ENCODE measurements around the gene SYNPO2.
"Not testable (repeated sequence)": the region's sequence is repeated elsewhere in the genome, so short reads cannot be mapped to it uniquely, and the experiment has no call there.

The SYNPO2 gene

DNA sequence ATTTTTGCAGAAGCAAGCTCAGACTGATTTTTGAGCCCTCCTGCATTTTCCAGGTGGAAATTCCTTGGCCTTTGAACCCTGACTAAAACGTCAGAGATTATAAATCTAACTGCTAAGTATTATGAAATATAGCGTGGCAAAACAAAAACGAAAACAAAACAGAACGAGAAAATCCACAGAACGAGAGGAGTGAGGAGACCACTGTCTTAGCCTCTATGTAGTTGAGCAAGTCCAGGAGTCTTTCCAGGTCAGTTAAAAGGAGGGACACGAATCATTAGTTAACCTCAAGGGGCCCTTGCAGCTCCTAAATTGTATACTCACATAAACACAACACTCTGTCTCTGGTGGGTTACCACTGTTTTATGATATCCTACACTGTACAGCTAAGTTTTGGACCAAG lies 80.2 kb downstream of the SYNPO2 start:
- ChIA-PET POLR2A (interaction anchor here (1.0 kb wide), 1 partner anchor 133 kb away, joined by 4 read pairs; the partner anchor contains the start of gene SEC24D), CTCF (interaction anchor here (0.7 to 8.1 kb wide), 25 partner anchors 39 to 318 kb away, joined by 3 to 79 read pairs (median 4); no protein-coding TSS in a partner anchor)
- H3K4me3 ChIP-seq (ENCODE audit: low read depth, low read length): no peak overlapping the region
- TF ChIP-seq, protein P1, sequence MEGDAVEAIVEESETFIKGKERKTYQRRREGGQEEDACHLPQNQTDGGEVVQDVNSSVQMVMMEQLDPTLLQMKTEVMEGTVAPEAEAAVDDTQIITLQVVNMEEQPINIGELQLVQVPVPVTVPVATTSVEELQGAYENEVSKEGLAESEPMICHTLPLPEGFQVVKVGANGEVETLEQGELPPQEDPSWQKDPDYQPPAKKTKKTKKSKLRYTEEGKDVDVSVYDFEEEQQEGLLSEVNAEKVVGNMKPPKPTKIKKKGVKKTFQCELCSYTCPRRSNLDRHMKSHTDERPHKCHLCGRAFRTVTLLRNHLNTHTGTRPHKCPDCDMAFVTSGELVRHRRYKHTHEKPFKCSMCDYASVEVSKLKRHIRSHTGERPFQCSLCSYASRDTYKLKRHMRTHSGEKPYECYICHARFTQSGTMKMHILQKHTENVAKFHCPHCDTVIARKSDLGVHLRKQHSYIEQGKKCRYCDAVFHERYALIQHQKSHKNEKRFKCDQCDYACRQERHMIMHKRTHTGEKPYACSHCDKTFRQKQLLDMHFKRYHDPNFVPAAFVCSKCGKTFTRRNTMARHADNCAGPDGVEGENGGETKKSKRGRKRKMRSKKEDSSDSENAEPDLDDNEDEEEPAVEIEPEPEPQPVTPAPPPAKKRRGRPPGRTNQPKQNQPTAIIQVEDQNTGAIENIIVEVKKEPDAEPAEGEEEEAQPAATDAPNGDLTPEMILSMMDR (IDR thresholded peaks at IDR 0.05; ENCODE audit: insufficient read depth, low read length, missing control alignments): no peak
- DNase-seq (ENCODE audit: low read depth, low spot score): no peak

DNA sequence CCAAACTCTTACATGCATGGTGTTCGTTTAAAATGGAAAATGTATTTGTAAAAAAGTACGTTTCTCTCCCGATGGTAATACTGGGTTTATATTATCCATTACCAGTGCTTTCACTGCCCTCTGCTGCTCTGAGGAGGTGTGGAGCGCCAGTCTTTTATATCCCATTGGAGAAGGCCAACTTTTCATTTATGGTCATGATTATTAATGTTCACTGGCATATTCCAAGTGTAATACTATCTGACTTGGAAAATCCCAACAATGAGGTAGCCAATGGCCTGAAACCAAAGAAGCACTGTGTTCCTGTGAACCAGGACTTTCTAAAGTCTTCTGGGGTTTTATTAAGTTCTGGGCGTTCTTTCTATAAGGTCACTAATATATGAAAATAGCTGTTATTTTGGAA lies 80.7 kb downstream of the SYNPO2 start:
- TF ChIP-seq, protein P1 (IDR thresholded peaks at IDR 0.05; ENCODE audit: insufficient read depth, low read length, missing control alignments): peak; percentile 58
- no peak for DNase-seq (ENCODE audit: low read depth, low spot score)
- H3K4me3 ChIP-seq (ENCODE audit: low read depth, low read length): no peak overlapping the region
- CTCF ChIA-PET: interaction anchor here (0.6 to 8.1 kb wide), 31 partner anchors 10 to 317 kb away, joined by 3 to 79 read pairs (median 4); no protein-coding TSS in a partner anchor
- POLR2A ChIA-PET: no interaction called here

DNA sequence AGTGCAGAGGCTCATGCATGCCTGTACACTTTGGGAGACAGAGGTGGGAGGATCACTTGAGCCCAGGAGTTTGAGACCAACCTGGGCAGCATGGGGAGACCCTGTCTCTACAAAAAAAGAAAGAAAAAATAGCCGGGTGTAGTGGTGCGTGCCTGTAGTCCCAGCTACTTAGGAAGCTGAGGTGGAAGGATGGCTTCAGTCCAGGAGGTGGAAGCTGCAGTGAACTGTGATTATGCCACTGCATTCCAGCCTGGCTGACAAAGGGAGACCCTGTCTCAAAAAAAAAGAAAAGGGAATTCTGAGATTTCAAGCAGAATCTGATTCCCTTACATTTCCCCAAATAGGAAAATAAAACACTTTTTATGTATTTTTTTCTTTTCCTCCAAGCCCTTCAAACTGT lies 83.5 kb downstream of the SYNPO2 start:
- CTCF ChIA-PET: interaction anchor here (1.9 to 8.1 kb wide), 3 partner anchors 9 to 201 kb away, joined by 6 to 79 read pairs (median 8); no protein-coding TSS in a partner anchor
- H3K4me3 ChIP-seq (ENCODE audit: low read depth, low read length): no peak overlapping the region
- no peak for DNase-seq (ENCODE audit: low read depth, low spot score)
- TF ChIP-seq, protein P1 (IDR thresholded peaks at IDR 0.05; ENCODE audit: insufficient read depth, low read length, missing control alignments): no peak
- POLR2A ChIA-PET: no interaction called here

DNA sequence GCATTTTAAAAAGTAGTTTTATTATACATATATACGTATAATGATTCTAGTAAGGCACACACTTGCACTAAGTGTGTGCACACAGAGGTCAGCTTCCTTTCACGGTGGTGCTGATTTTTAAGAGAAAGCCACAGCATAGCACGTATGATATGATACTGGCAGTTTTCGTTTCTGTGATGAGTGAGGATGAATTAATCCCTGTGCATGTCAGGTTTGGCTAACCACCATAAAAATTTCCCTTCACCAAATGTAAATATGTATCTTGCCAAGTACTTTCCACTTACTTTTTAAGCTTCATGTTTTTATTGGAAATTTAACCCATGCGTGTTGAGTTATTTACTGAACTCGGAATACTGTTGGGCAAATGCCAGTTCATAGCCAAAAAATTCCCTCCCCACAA lies 84.6 kb downstream of the SYNPO2 start:
- CTCF ChIA-PET: interaction anchor here (1.1 to 2.0 kb wide), 4 partner anchors 8 to 202 kb away, joined by 3 to 8 read pairs (median 6); no protein-coding TSS in a partner anchor

DNA sequence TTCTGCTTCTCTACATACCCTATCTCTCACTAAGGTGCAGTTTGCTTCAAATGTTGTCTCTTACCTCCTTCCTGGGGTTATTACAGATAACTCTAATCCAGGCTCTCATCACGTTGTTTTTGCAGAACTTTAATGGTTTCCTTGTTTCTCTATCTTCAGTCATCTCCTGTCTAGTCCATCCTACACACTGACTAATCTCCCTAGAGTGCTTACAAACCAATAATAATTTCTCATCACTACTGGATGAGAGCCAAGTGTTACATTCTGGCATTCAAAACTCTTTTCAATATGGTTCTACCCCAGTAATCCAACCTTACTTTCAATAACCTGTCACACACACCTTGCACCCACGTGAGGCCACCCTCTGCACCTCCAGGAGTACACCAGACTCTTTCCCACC lies 86.1 kb downstream of the SYNPO2 start:
- POLR2A ChIA-PET: no interaction called here
- CTCF ChIA-PET: interaction anchor here (1.5 to 2.0 kb wide), 2 partner anchors 312 to 519 kb away, joined by 4 read pairs; no protein-coding TSS in a partner anchor
- TF ChIP-seq, protein P1 (IDR thresholded peaks at IDR 0.05; ENCODE audit: insufficient read depth, low read length, missing control alignments): no peak
- no peak overlapping the region for H3K4me3 ChIP-seq (ENCODE audit: low read depth, low read length)
- DNase-seq (ENCODE audit: low read depth, low spot score): no peak

More for the DNA sequence above, 84.6 kb downstream of the SYNPO2 start:
- POLR2A ChIA-PET: no interaction called here
- H3K4me3 ChIP-seq (ENCODE audit: low read depth, low read length): no peak overlapping the region
- TF ChIP-seq, protein P1 (IDR thresholded peaks at IDR 0.05; ENCODE audit: insufficient read depth, low read length, missing control alignments): no peak
- no peak for DNase-seq (ENCODE audit: low read depth, low spot score)

DNA sequence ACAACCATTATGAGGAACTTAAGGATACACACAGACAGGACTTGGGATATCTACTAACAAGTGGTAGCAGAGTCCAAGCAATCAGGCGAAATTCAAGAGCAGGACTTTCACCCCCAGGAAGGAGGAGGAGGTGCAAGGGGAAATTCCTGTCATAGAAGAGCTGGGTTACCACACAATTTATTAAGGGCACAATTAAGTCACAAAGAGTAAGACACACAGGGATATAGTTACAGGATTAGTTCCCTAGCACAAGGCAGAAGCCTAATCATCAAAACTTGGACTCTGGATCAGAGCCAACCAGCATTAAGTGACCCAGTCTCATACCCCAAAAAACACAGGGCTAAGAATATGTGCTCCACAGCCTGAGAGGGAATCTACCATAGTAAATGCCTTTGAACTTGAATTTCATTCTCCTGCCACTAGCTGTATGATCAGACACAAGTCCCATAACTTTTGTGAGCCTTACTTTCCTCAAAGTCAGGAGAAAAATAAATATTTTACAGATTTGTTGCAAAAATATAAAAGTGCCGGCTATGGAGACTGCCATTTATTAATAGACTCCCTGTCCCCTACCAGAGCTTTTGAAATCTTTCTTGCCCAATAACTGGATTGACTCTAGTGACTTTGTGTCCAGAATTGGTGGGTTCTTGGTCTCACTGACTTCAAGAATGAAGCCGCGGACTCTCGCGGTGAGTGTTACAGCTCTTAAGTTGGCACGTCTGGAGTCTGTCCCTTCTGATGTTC lies 87.0 kb downstream of the SYNPO2 start:
- DNase-seq (ENCODE audit: low read depth, low spot score): no peak
- ChIA-PET POLR2A (no interaction called here), CTCF (interaction anchor here (0.6 to 2.0 kb wide), 5 partner anchors 86 to 518 kb away, joined by 3 to 4 read pairs (median 4); no protein-coding TSS in a partner anchor)
- TF ChIP-seq, protein P1 (IDR thresholded peaks at IDR 0.05; ENCODE audit: insufficient read depth, low read length, missing control alignments): no peak
- no peak overlapping the region for H3K4me3 ChIP-seq (ENCODE audit: low read depth, low read length)

DNA sequence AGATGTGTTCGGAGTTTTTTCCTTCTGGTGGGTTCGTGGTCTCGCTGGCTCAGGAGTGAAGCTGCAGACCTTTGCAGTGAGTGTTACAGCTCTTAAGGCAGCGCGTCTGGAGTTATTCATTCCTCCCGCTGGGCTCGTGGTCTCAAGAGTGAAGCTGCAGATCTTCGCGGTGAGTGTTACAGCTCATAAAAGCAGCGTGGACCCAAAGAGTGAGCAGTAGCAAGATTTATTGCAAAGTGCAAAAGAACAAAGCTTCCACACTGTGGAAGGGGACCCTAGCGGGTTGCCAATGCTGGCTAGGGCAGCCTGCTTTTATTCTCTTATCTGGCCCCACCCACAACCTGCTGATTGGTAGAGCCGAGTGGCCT lies 87.5 kb downstream of the SYNPO2 start:
- CTCF ChIA-PET: interaction anchor here (1.0 to 1.5 kb wide), 2 partner anchors 139 to 518 kb away, joined by 3 to 4 read pairs; no protein-coding TSS in a partner anchor
- H3K4me3 ChIP-seq (ENCODE audit: low read depth, low read length); DNase-seq (ENCODE audit: low read depth, low spot score); POLR2A ChIA-PET: not testable (repeated sequence)

DNA sequence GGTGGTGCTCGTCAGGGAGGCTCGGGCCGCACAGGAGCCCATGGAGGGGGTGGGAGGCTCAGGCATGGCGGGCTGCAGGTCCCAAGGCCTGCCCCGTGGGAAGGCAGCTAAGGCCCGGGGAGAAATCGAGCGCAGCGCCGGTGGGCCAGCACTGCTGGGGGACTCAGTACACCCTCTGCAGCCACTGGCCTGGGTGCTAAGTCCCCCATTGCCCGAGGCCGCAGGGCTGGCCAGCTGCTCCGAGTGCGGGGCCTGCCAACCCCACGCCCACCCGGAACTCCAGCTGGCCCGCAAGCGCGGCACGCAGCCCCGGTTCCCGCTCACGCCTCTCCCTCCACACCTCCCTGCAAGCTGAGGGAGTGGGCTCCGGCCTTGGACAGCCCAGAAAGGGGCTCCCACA lies 88.4 kb downstream of the SYNPO2 start:
- CTCF ChIA-PET; DNase-seq (ENCODE audit: low read depth, low spot score); POLR2A ChIA-PET; H3K4me3 ChIP-seq (ENCODE audit: low read depth, low read length): not testable (repeated sequence)
